Transverse colon (tissue), 3 donors: ENCODE results near the gene PDE6G.

ENCODE experiments used
- POLR2A ChIP-seq: fragments of 450-650 bp; IDR thresholded peaks from one replicate; pipeline ENCODE4 v1.6.1; 2016; ENCODE audit warnings: antibody characterized with exemption, mild to moderate bottlenecking, moderate library complexity
- TF ChIP-seq, protein P1 (sequence below), 5 experiments: fragments of 200-600 bp in 3 of 5; fragments of 450-650 bp in 2 of 5; sonication (generic) in 3 of 5; IDR thresholded peaks; 1 replicate in 2 of 5; 2 replicates in 3 of 5; pipeline ENCODE4 v1.5.1; 2016 to 2017; ENCODE audit warnings: antibody characterized with exemption in 5 of 5, inconsistent platforms in 3 of 5, mild to moderate bottlenecking in 2 of 5, moderate library complexity in 1 of 5

DNA sequence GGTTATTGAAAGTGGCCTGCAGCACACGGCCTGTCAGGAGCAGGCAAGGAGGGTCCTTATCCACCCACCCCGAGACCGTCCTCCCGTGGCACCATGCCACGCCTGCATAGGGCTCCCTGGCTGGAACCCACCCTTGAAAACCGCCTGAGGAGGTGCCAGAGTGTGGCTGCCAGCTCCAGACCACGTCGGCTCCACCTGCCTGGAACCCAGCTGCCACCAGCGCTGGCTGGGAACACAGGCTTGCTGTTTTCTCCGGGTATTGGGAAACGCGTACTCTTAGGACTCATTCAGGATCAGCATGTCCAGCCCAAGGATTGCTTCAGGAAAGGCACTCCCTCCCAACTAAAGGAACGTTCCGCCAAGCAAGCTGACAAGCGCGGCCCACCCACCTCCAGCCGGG, 20.6 kb upstream of the PDE6G start:
- TF ChIP-seq, protein P1, sequence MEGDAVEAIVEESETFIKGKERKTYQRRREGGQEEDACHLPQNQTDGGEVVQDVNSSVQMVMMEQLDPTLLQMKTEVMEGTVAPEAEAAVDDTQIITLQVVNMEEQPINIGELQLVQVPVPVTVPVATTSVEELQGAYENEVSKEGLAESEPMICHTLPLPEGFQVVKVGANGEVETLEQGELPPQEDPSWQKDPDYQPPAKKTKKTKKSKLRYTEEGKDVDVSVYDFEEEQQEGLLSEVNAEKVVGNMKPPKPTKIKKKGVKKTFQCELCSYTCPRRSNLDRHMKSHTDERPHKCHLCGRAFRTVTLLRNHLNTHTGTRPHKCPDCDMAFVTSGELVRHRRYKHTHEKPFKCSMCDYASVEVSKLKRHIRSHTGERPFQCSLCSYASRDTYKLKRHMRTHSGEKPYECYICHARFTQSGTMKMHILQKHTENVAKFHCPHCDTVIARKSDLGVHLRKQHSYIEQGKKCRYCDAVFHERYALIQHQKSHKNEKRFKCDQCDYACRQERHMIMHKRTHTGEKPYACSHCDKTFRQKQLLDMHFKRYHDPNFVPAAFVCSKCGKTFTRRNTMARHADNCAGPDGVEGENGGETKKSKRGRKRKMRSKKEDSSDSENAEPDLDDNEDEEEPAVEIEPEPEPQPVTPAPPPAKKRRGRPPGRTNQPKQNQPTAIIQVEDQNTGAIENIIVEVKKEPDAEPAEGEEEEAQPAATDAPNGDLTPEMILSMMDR (IDR thresholded peaks at IDR 0.05), result no peak
- no peak for TF ChIP-seq POLR2A
